Vagina (tissue), 2 donors: ENCODE data around the gene C7.

Experiments
- CTCF ChIP-seq, 3 experiments: fragments of 450-650 bp in 2 of 3; fragments of 200-600 bp in 1 of 3; sonication (generic) in 1 of 3; IDR thresholded peaks; one replicate each; pipeline ENCODE4 v1.5.1; 2017 to 2019; ENCODE audit warnings: antibody characterized with exemption in 3 of 3, mild to moderate bottlenecking in 2 of 3, moderate library complexity in 2 of 3
- POLR2A ChIP-seq, 2 donors: fragments of 450-650 bp; IDR thresholded peaks; one replicate each; pipeline ENCODE4 v1.6.1; 2017; ENCODE audit warnings: antibody characterized with exemption in 2 of 2, mild to moderate bottlenecking in 2 of 2, moderate library complexity in 2 of 2

- no peak for TF ChIP-seq POLR2A (IDR thresholded peaks at IDR 0.05)
- TF ChIP-seq CTCF (IDR thresholded peaks at IDR 0.05) = peak; percentile 41 to 90 (median 61)
These were observed 4.9 kb upstream of the C7 start for GRCh38 chr5:40904205-40904993.
